Coronary artery (tissue), 2 donors: ENCODE results near the gene SLC43A2.

Experiments
- DNase-seq: peaks from one replicate; pipeline ENCODE4 v3.0.0-alpha.2; 2017; ENCODE audit warnings: low spot score
- H3K27ac ChIP-seq, 2 donors: fragments of 200-600 bp; sonication (generic); one replicate each; pipeline ENCODE4 v1.5.1; 2016 to 2019
- H3K4me3 ChIP-seq: fragments of 200-600 bp; sonication (generic); 2 replicates; pipeline ENCODE4 v1.5.1; 2016; ENCODE audit warnings: mild to moderate bottlenecking, moderate library complexity
- CTCF ChIP-seq: fragments of 200-600 bp; sonication (generic); IDR thresholded peaks from one replicate; pipeline ENCODE4 v1.5.1; 2019; ENCODE audit warnings: antibody characterized with exemption

SLC43A2 gene

DNA sequence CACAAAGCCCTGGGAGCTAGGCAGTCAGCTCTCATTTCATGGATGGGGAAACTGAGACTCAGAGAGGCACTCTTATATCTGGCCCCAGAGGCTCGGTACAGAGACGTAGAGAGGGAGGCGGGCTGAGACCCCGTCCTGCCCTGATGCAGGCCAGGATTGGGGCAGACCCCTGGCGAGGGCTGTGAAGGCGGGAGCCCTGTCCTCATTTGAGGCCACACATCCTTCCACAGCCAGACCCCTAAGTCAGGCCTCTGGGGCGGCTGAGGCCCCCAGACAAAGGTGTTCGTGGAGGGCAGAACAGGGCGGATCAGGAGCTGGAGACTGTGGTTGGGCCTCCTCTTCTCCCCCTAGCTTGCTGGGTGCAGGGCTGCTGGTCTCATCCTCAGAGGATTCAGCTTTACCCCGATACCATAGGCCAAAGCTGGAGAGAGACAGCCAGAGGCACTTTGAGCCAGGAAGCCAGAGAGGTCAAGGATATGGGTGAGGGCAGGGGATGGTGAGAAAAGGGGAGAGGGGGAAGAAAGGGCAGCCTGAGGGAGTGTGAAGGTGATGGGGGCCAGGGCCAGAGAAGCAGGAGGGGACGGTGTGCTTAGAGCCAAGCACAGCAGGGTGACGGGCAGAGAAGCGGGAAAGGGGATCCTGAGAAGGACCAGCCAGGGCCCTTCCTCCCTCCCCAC is 17.7 kb upstream of the SLC43A2 start:
- peak overlapping the region; percentile 24 for H3K4me3 ChIP-seq

GRCh38 chr17:1645207-1646171 is 16.9 kb upstream of the SLC43A2 start, which contains the start of gene SCARF1:
TSS of gene SCARF1 (minus strand) at chr17:1645732. CDS start at chr17:1645697, 35 bp downstream.
- Histone ChIP-seq H3K27ac (peak within 1 kb of the TSS; percentile 22 to 82), H3K4me3 (peak within 1 kb of the TSS; percentile 78)
- no peak for TF ChIP-seq CTCF
- DNase-seq, result no peak

More for the DNA sequence above, 17.7 kb upstream of the SLC43A2 start:
- no peak for DNase-seq
- H3K27ac ChIP-seq, result peak overlapping the region in 1 of 2 donors; percentile 82
- TF ChIP-seq CTCF, result no peak

GRCh38 chr17:1644493-1645206 is 16.0 kb upstream of the SLC43A2 start:
- no peak for DNase-seq
- Histone ChIP-seq H3K27ac (peak overlapping the region; percentile 1 to 82), H3K4me3 (peak overlapping the region; percentile 78)
- TF ChIP-seq CTCF, result no peak

DNA sequence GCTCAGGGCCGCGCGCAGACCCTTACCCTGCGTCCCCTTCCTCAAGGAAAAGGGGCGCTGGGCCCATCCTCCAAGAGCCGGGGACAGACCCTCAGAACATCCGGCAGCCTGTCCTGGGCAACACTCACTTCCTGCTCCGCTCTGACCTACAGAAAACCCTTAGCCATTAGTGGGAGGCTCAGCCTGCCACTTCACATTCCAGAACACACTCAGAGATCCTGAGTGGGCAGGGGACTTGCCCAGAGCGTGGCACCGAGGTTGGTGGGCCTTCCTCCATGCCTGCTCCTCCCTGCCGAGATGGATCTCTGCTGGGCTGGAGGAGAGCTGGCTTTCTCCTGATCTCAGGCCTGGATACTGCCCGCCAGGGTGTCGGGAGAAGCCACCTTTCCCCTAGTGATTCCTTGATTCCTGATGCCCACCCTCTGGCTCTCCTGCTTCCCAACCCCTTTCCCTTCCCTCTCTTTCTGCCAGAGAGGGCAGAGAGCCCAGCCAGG is 15.4 kb upstream of the SLC43A2 start:
- TF ChIP-seq CTCF, result no peak
- peak overlapping the region; percentile 78 for H3K4me3 ChIP-seq
- H3K27ac ChIP-seq, result peak overlapping the region; percentile 1 to 82
- DNase-seq, result no peak

GRCh38 chr17:1643293-1643998 is 14.8 kb upstream of the SLC43A2 start:
- H3K27ac ChIP-seq, result peak overlapping the region; percentile 1 to 82
- no peak for DNase-seq
- peak overlapping the region; percentile 78 for H3K4me3 ChIP-seq
- TF ChIP-seq CTCF, result no peak

DNA sequence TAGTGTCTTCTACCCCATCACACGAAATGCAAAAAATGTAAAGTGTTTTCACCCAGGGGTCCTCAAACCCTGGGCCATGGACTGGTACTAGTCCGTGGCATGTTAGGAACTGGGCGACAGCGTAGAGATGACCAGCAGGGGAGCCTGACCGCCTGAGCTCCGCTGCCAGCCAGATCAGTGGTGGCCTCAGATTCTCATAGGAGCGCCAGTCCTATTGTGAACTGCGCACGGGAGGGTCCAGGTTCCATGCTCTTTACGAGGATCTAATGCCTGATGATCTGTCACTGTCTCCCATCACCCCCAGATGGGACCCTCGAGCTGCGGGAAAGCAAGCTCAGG is 12.4 kb upstream of the SLC43A2 start:
- no peak overlapping the region for H3K4me3 ChIP-seq
- no peak for DNase-seq
- TF ChIP-seq CTCF, result no peak
- H3K27ac ChIP-seq, result no peak overlapping the region
